PFSK-1 (cell line): ENCODE measurements around the gene TWIST1.

Source experiments
- FOXP2 ChIP-seq: optimal IDR thresholded peaks from 2 replicates; pipeline ENCODE3; 2011; ENCODE audit warnings: borderline replicate concordance, control low read depth, inconsistent platforms; ENCODE audit not compliant: insufficient read depth; ENCODE audit errors: extremely low read length, extremely low read depth
- POLR2AphosphoS5 ChIP-seq: IDR thresholded peaks from 2 replicates; pipeline ENCODE4 v1.6.1; 2012; ENCODE audit warnings: low read depth, mild to moderate bottlenecking, control low read depth, low read length, moderate library complexity
- SIN3A ChIP-seq: IDR thresholded peaks from 2 replicates; pipeline ENCODE4 v1.6.1; 2012; ENCODE audit warnings: mild to moderate bottlenecking, low read length, moderate library complexity, borderline replicate concordance; ENCODE audit not compliant: insufficient read depth
- TAF1 ChIP-seq: IDR thresholded peaks from 2 replicates; pipeline ENCODE4 v1.6.1; 2012; ENCODE audit warnings: low read length, control low read depth, borderline replicate concordance; ENCODE audit not compliant: insufficient read depth
- TF ChIP-seq, protein P1 (sequence below), 2 experiments: IDR thresholded peaks; 2 replicates each; pipeline versions ENCODE4 v1.6.1 to v1.8.0; 2011 to 2012; ENCODE audit warnings: low read depth in 2 of 2, low read length in 2 of 2, control low read depth in 1 of 2, inconsistent platforms in 1 of 2, mild to moderate bottlenecking in 1 of 2, moderate library complexity in 1 of 2; ENCODE audit not compliant: insufficient read depth in 1 of 2

TWIST1 gene

GRCh38 chr7:19121977-19122588 is 4.6 kb upstream of the TWIST1 start:
- TF ChIP-seq FOXP2 (no peak), TAF1 (no peak), SIN3A (no peak)
- TF ChIP-seq, protein P1, sequence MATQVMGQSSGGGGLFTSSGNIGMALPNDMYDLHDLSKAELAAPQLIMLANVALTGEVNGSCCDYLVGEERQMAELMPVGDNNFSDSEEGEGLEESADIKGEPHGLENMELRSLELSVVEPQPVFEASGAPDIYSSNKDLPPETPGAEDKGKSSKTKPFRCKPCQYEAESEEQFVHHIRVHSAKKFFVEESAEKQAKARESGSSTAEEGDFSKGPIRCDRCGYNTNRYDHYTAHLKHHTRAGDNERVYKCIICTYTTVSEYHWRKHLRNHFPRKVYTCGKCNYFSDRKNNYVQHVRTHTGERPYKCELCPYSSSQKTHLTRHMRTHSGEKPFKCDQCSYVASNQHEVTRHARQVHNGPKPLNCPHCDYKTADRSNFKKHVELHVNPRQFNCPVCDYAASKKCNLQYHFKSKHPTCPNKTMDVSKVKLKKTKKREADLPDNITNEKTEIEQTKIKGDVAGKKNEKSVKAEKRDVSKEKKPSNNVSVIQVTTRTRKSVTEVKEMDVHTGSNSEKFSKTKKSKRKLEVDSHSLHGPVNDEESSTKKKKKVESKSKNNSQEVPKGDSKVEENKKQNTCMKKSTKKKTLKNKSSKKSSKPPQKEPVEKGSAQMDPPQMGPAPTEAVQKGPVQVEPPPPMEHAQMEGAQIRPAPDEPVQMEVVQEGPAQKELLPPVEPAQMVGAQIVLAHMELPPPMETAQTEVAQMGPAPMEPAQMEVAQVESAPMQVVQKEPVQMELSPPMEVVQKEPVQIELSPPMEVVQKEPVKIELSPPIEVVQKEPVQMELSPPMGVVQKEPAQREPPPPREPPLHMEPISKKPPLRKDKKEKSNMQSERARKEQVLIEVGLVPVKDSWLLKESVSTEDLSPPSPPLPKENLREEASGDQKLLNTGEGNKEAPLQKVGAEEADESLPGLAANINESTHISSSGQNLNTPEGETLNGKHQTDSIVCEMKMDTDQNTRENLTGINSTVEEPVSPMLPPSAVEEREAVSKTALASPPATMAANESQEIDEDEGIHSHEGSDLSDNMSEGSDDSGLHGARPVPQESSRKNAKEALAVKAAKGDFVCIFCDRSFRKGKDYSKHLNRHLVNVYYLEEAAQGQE (IDR thresholded peaks at IDR 0.05; ENCODE audit: insufficient read depth in 1 of 2, low read depth in 2 of 2, low read length in 2 of 2) = no peak

DNA sequence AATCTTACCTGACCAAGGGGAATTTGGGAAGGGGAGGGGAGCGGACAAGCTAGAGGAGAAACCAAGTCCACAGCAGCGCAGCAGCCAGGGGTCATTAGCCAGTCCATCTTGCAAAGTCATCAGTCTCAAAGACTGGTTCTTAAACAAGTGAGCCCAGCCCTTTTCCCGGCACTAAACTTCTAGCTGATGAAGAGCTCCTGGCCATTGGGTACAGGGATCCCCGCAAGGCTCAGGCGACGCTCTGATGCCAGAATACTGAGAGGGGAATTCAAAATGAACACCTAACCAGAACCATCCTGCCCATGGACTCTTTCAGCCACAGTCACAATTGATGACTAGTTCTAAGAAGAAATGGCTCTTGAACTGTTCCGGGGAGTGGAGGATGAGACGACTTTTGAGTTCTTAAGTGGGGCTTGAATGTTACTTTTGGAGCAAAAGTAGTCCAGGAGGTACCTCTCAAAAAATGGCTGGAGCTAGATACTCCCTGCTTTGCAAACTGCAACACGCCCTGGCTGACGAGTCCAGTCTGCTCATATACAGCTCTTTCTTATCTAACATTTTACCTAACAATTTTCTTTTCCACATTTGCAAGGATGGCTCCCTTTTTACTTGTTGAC is 2.5 kb upstream of the TWIST1 start:
- no peak for TF ChIP-seq TAF1
- TF ChIP-seq, protein P1 (IDR thresholded peaks at IDR 0.05; ENCODE audit: insufficient read depth in 1 of 2, low read depth in 2 of 2, low read length in 2 of 2) = no peak

- no peak for TF ChIP-seq TAF1
- TF ChIP-seq FOXP2 = no peak
- TF ChIP-seq SIN3A = no peak
- no peak for TF ChIP-seq POLR2AphosphoS5
- TF ChIP-seq, protein P1 (IDR thresholded peaks at IDR 0.05; ENCODE audit: insufficient read depth in 1 of 2, low read depth in 2 of 2, low read length in 2 of 2) = no peak
Observed at GRCh38 chr7:19119372-19119771, 1.9 kb upstream of the TWIST1 start.

GRCh38 chr7:19118636-19119371 is 1.4 kb upstream of the TWIST1 start:
- TF ChIP-seq, protein P1 (IDR thresholded peaks at IDR 0.05; ENCODE audit: insufficient read depth in 1 of 2, low read depth in 2 of 2, low read length in 2 of 2) = no peak
- TF ChIP-seq TAF1 = no peak
